Colon (tissue), 2 donors: ENCODE results near the gene NCBP1.
"Not testable (repeated sequence)": the region's sequence is repeated elsewhere in the genome, so short reads cannot be mapped to it uniquely, and the experiment has no call there.

Experiments
- FAIRE-seq: peaks from 2 replicates; lab custom pipeline; 2012; peaks lifted over from hg19 to GRCh38; lab: Jason Lieb, UNC
- donor health status: control.
- donor health status: control.

The NCBP1 gene

DNA sequence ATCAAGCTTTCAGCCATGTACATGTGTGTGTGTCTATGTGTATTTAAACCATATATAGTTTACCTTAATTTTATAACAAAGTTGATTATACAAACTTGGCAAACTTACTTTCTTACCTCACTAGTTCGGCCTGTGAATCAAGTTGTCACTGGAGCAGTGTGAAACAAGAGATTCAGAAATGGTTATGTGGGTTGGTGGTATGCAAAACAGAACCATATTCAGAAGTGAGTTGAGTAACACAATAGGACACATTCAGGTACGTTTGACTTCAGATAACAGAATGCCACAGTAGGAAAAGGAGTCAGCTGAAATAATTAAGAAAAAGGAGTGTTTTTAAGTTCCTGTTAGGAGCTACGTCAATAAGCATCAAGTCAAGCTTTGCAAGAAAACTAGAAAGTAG, 42.0 kb downstream of the NCBP1 start:
- no peak for FAIRE-seq

GRCh38 chr9:97682242-97682641, 48.6 kb downstream of the NCBP1 start:
- no peak for FAIRE-seq

GRCh38 chr9:97688654-97689053, 55.0 kb downstream of the NCBP1 start:
- no peak for FAIRE-seq

- FAIRE-seq, result no peak
Observed at GRCh38 chr9:97689401-97690180, 56.0 kb downstream of the NCBP1 start.

- FAIRE-seq, result no peak
Observed at GRCh38 chr9:97694769-97695168, 61.1 kb downstream of the NCBP1 start.

DNA sequence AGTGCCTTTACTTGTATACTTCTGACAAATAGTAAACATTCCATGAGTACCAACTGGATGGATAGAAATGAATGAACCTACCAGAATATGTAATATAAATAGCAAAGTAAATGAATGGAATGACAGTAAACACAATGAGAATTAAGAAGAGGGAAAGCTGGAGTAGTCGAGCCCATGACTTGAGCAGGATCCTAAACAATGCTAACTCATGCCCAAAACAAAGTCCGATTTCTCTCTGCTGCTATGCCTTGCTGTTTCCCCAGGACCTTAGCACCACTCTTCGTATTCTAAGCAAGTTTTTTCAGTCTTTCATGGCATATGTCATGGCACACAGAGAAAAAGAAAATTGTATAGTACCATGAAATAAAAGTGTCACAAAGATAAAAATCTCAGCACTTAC, 61.8 kb downstream of the NCBP1 start:
- FAIRE-seq, result no peak

- no peak for FAIRE-seq
Observed at GRCh38 chr9:97695995-97696802, 62.6 kb downstream of the NCBP1 start.

GRCh38 chr9:97696803-97697601, 63.4 kb downstream of the NCBP1 start, which contains the start of gene XPA:
Gene XPA, minus strand, starts transcription at chr9:97697340. Its CDS starts 48 bp downstream, at chr9:97697292.
- FAIRE-seq, result no peak

- no peak for FAIRE-seq
Observed at GRCh38 chr9:97697837-97698236, 64.2 kb downstream of the NCBP1 start.

GRCh38 chr9:97698865-97699264, 65.2 kb downstream of the NCBP1 start:
- FAIRE-seq, result no peak

- not testable (repeated sequence) for FAIRE-seq
Observed at GRCh38 chr9:97699281-97699680, 65.7 kb downstream of the NCBP1 start.

DNA sequence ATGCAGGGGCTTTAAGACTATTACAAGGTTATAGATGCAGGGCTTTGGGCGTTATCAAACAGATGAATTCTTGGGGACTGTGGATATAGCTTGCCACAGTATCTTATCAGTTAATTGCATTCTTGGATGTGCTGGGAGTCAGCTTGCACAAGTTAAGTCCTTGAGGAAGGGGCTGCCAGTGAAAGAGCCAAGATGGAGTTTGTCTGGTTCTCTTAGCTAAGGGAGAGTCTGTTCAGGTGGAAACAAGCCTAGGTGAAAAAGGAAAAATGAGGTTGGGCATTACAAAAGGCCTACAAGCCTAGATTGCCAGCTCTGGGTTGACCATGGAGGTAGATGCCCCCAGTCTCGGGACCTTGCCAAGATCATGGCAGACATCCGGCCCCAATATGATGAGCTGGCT, 66.2 kb downstream of the NCBP1 start:
- not testable (repeated sequence) for FAIRE-seq

DNA sequence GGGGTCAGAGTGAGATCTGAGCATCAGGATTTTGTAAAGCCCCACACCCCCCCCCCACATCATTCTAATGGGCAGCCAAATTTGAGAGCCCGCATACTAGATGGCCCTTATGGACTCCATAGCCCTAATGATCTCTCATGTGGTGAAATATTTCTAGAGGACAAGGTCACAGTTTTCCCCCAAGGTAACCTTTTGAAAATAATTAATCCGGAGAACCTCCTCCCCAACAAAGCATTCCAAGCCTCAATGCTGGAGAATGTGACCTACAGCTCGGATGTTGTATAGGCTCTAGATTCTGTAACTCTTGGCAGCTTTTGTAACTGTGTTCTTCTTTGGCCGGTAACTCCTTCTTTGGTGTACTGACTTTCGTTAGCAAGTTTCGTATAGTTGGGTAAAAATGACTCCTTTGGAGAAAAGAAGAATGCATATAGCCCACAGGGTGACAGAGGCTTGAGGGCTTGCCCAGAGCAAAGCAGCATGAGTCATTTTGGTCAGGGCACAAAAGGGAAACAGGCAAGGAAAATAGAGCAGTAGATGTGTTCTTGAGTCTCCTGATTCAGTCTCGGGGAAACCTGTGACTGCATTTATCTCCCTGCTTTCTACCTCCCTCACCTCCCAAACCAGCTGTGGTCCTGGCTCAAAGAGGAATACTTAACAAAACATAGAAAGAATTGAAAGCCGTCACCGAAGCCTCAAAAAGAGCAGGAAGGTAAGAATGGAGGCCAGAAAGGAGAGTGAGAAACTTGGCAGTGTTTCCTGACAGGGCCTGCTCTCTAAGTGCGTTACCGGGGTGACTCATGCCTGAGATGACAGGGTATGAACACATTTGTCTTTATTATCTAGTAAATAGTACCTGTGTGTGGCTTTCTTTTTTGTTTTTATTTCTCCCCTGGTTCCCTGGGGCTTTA, 70.1 kb downstream of the NCBP1 start:
- FAIRE-seq, result no peak

DNA sequence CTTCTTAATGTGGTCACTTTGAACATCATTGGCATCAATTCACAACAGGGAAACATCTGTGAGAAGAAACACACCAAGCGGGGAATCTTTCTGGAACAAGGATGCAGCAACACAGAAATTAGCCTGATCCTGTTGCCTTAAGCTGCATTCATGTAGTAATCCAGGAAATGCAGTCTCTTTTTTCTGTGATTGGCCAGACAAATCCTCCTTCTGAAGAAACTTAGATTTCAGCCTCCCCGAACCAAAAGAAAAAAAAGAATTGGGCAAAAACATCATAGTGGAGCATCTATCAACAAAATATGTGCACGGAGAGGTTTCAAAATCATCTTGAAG, 70.7 kb downstream of the NCBP1 start:
- no peak for FAIRE-seq

DNA sequence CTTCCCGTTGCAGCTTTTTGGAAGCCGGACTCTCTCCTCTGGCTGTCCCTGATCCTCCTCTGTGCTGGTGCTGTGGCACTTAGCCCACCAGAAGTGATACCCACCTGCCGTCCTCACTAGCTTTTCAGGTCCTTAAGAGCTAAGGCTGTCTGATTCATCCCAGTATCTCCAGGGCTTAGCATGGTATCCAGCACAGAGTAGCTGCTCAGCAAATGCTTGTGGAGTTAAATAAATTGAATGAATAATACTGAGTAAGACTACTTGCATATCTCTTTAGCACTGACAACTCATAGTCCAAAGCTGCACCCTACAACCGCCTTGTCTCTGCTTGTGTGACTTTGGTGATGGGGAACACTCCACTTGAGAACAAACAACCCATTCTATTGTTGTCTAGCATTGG, 71.2 kb downstream of the NCBP1 start:
- FAIRE-seq, result no peak

GRCh38 chr9:97705354-97705950, 71.8 kb downstream of the NCBP1 start:
- no peak for FAIRE-seq

DNA sequence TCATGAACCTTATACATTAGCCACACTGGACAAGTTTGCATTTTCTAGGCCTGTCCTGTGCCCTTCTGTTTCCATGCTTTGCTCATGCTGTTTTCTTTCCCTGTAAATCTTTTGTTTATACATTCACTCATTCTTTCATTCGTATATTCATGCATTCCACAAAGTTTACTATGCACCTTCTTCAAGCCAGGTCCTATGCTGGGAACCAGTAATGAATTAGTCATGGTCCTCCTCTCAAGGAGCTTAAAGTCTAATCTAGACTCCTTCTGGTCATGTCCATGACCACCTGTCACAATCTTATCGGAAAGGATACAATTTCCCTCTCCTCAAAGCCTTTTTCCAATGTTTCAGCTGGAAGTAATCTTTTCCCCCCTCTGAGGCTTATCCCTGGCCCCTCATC, 72.6 kb downstream of the NCBP1 start:
- no peak for FAIRE-seq

- no peak for FAIRE-seq
Observed at GRCh38 chr9:97710356-97711222, 77.0 kb downstream of the NCBP1 start.

GRCh38 chr9:97711223-97711626, 77.6 kb downstream of the NCBP1 start:
- FAIRE-seq, result no peak

DNA sequence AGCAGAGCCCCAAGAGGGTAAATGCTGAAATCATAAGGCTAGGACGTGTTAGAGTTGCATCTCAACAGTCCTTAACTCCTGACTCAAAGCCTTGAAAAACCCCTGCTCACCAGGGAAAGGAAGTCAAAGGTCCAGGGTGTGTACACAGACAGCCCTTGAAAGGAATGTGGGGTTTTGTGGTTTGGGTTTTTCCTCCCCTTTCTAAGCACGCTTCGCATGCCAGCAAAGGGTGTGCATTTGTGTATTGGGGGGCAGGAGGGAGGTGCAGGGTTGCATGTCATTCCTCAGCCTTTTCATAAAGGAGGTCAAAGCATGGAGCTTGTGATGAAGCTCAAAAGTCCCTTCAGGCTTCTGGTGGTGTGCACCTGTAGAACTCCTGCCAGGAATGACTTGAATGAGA, 80.8 kb downstream of the NCBP1 start:
- no peak for FAIRE-seq
